NCI-H2081 treated with DMSO at 0.1 percent for 48 hours (cell line): ENCODE measurements around the gene RPAP3.

Experiments
- DNase-seq: peaks from one replicate; lab custom pipeline; 2025; lab: John Stamatoyannopoulos, UW

RPAP3 gene

GRCh38 chr12:47743311-47743860 is 37.6 kb upstream of the RPAP3 start:
- no peak for DNase-seq

GRCh38 chr12:47742253-47742825 is 36.5 kb upstream of the RPAP3 start:
- no peak for DNase-seq

- DNase-seq, result peak; percentile 71
Measured at GRCh38 chr12:47741340-47741703, 35.5 kb upstream of the RPAP3 start.

- no peak for DNase-seq
Measured at GRCh38 chr12:47740606-47741339, 34.9 kb upstream of the RPAP3 start.

GRCh38 chr12:47739979-47740378 is 34.1 kb upstream of the RPAP3 start:
- no peak for DNase-seq

- DNase-seq, result no peak
Measured at GRCh38 chr12:47739297-47739696, 33.5 kb upstream of the RPAP3 start.

GRCh38 chr12:47737936-47738594 is 32.2 kb upstream of the RPAP3 start:
- no peak for DNase-seq

- DNase-seq, result no peak
Measured at GRCh38 chr12:47736877-47737676, 31.2 kb upstream of the RPAP3 start.

GRCh38 chr12:47736216-47736615 is 30.4 kb upstream of the RPAP3 start:
- no peak for DNase-seq

- no peak for DNase-seq
Measured at GRCh38 chr12:47735649-47736048, 29.8 kb upstream of the RPAP3 start.

GRCh38 chr12:47734725-47735480 is 29.1 kb upstream of the RPAP3 start:
- DNase-seq, result no peak

- DNase-seq, result no peak
Measured at GRCh38 chr12:47733142-47733541, 27.3 kb upstream of the RPAP3 start.

GRCh38 chr12:47732504-47732903 is 26.7 kb upstream of the RPAP3 start:
- DNase-seq, result no peak

- DNase-seq, result no peak
Measured at GRCh38 chr12:47731723-47732122, 25.9 kb upstream of the RPAP3 start.

- DNase-seq, result no peak
Measured at GRCh38 chr12:47730341-47730744, 24.5 kb upstream of the RPAP3 start.

- DNase-seq, result no peak
Measured at GRCh38 chr12:47729233-47729632, 23.4 kb upstream of the RPAP3 start.

- no peak for DNase-seq
Measured at GRCh38 chr12:47725893-47726292, 20.1 kb upstream of the RPAP3 start.

GRCh38 chr12:47725091-47725772 is 19.4 kb upstream of the RPAP3 start, which contains the start of gene ENDOU:
Gene ENDOU (minus strand): TSS chr12:47725490. CDS start chr12:47725413, 77 bp downstream.
- no peak for DNase-seq

- no peak for DNase-seq
Measured at GRCh38 chr12:47722941-47723631, 17.3 kb upstream of the RPAP3 start.

GRCh38 chr12:47722136-47722834 is 16.5 kb upstream of the RPAP3 start:
- no peak for DNase-seq
